ENCODE results near the gene CAPN5.

The CAPN5 gene

GRCh38 chr11:77030834-77031414, 35.8 kb upstream of the CAPN5 start:
- no peak overlapping the region for H3K4me3 ChIP-seq (ENCODE audit: low read length, poor library complexity, severe bottlenecking)
- no peaks in the 10 kb centered on the region for H3K27me3 ChIP-seq (ENCODE audit: insufficient read depth, low read length, poor library complexity, severe bottlenecking)
- H3F3A ChIP-seq (ENCODE audit: low read depth) = no peaks in the 10 kb centered on the region
- TF ChIP-seq CTCF (conservative IDR thresholded peaks at IDR 0.05; ENCODE audit: low read length) = no peak
- TF ChIP-seq EZH2phosphoT487 (IDR thresholded peaks at IDR 0.05; ENCODE audit: borderline replicate concordance) = no peak
- H3K79me2 ChIP-seq (ENCODE audit: insufficient read depth, low read length) = no peaks in the 10 kb centered on the region
- H2AFZ ChIP-seq (ENCODE audit: low read length) = no peak overlapping the region
- no peak overlapping the region for H3K4me2 ChIP-seq (ENCODE audit: low read depth, low read length, poor library complexity, severe bottlenecking)
- no peaks in the 10 kb centered on the region for H4K20me1 ChIP-seq (ENCODE audit: insufficient read depth, low read length, poor library complexity, severe bottlenecking)
- no peaks in the 10 kb centered on the region for H3K4me1 ChIP-seq (ENCODE audit: insufficient read depth, low read length, poor library complexity, severe bottlenecking)
- H3K9me2 ChIP-seq (replicated peaks; ENCODE audit: low read depth, low read length) = no peaks in the 10 kb centered on the region
- H3K9me3 ChIP-seq (ENCODE audit: insufficient read depth, low read depth, low read length) = no peaks in the 10 kb centered on the region
- H3K36me3 ChIP-seq (ENCODE audit: insufficient read depth, low read length) = no peaks in the 10 kb centered on the region
- no peak overlapping the region for H3K9ac ChIP-seq (ENCODE audit: low read depth, low read length, poor library complexity, severe bottlenecking)

GRCh38 chr11:77031599-77031998, 35.2 kb upstream of the CAPN5 start:
- no peak overlapping the region for H3K4me3 ChIP-seq (ENCODE audit: low read length, poor library complexity, severe bottlenecking)
- no peak for TF ChIP-seq EZH2phosphoT487 (IDR thresholded peaks at IDR 0.05; ENCODE audit: borderline replicate concordance)
- no peaks in the 10 kb centered on the region for H3K36me3 ChIP-seq (ENCODE audit: insufficient read depth, low read length)
- no peak overlapping the region for H3K4me2 ChIP-seq (ENCODE audit: low read depth, low read length, poor library complexity, severe bottlenecking)
- no peaks in the 10 kb centered on the region for H4K20me1 ChIP-seq (ENCODE audit: insufficient read depth, low read length, poor library complexity, severe bottlenecking)
- no peak overlapping the region for H2AFZ ChIP-seq (ENCODE audit: low read length)
- no peaks in the 10 kb centered on the region for H3K79me2 ChIP-seq (ENCODE audit: insufficient read depth, low read length)
- no peaks in the 10 kb centered on the region for H3K9me2 ChIP-seq (replicated peaks; ENCODE audit: low read depth, low read length)
- H3K9ac ChIP-seq (ENCODE audit: low read depth, low read length, poor library complexity, severe bottlenecking) = no peak overlapping the region
- no peaks in the 10 kb centered on the region for H3F3A ChIP-seq (ENCODE audit: low read depth)
- no peaks in the 10 kb centered on the region for H3K27me3 ChIP-seq (ENCODE audit: insufficient read depth, low read length, poor library complexity, severe bottlenecking)
- H3K9me3 ChIP-seq (ENCODE audit: insufficient read depth, low read depth, low read length) = no peaks in the 10 kb centered on the region
- no peaks in the 10 kb centered on the region for H3K4me1 ChIP-seq (ENCODE audit: insufficient read depth, low read length, poor library complexity, severe bottlenecking)

GRCh38 chr11:77035039-77035438, 31.7 kb upstream of the CAPN5 start:
- Histone ChIP-seq H3K4me3 (ENCODE audit: low read length, poor library complexity, severe bottlenecking) (no peak overlapping the region), H3K9ac (ENCODE audit: low read depth, low read length, poor library complexity, severe bottlenecking) (no peak overlapping the region), H4K20me1 (ENCODE audit: insufficient read depth, low read length, poor library complexity, severe bottlenecking) (no peaks in the 10 kb centered on the region), H3K4me2 (ENCODE audit: low read depth, low read length, poor library complexity, severe bottlenecking) (no peak overlapping the region), H3F3A (ENCODE audit: low read depth) (no peaks in the 10 kb centered on the region), H3K36me3 (ENCODE audit: insufficient read depth, low read length) (no peaks in the 10 kb centered on the region), H2AFZ (ENCODE audit: low read length) (no peak overlapping the region), H3K9me3 (ENCODE audit: insufficient read depth, low read depth, low read length) (no peaks in the 10 kb centered on the region), H3K79me2 (ENCODE audit: insufficient read depth, low read length) (no peaks in the 10 kb centered on the region), H3K4me1 (ENCODE audit: insufficient read depth, low read length, poor library complexity, severe bottlenecking) (no peaks in the 10 kb centered on the region), H3K9me2 (replicated peaks; ENCODE audit: low read depth, low read length) (no peaks in the 10 kb centered on the region), H3K27me3 (ENCODE audit: insufficient read depth, low read length, poor library complexity, severe bottlenecking) (no peaks in the 10 kb centered on the region)
- no peak for TF ChIP-seq EZH2phosphoT487 (IDR thresholded peaks at IDR 0.05; ENCODE audit: borderline replicate concordance)
- no peak for TF ChIP-seq CTCF (conservative IDR thresholded peaks at IDR 0.05; ENCODE audit: low read length)

GRCh38 chr11:77035580-77035979, 31.2 kb upstream of the CAPN5 start:
- H3K27me3 ChIP-seq (ENCODE audit: insufficient read depth, low read length, poor library complexity, severe bottlenecking) = no peaks in the 10 kb centered on the region
- no peaks in the 10 kb centered on the region for H3K36me3 ChIP-seq (ENCODE audit: insufficient read depth, low read length)
- no peak overlapping the region for H2AFZ ChIP-seq (ENCODE audit: low read length)
- H4K20me1 ChIP-seq (ENCODE audit: insufficient read depth, low read length, poor library complexity, severe bottlenecking) = no peaks in the 10 kb centered on the region
- no peak overlapping the region for H3K9ac ChIP-seq (ENCODE audit: low read depth, low read length, poor library complexity, severe bottlenecking)
- H3K9me3 ChIP-seq (ENCODE audit: insufficient read depth, low read depth, low read length) = no peaks in the 10 kb centered on the region
- no peaks in the 10 kb centered on the region for H3K9me2 ChIP-seq (replicated peaks; ENCODE audit: low read depth, low read length)
- H3K4me1 ChIP-seq (ENCODE audit: insufficient read depth, low read length, poor library complexity, severe bottlenecking) = no peaks in the 10 kb centered on the region
- H3K4me3 ChIP-seq (ENCODE audit: low read length, poor library complexity, severe bottlenecking) = no peak overlapping the region
- H3K79me2 ChIP-seq (ENCODE audit: insufficient read depth, low read length) = no peaks in the 10 kb centered on the region
- TF ChIP-seq CTCF (conservative IDR thresholded peaks at IDR 0.05; ENCODE audit: low read length) (no peak), EZH2phosphoT487 (IDR thresholded peaks at IDR 0.05; ENCODE audit: borderline replicate concordance) (no peak)
- no peaks in the 10 kb centered on the region for H3F3A ChIP-seq (ENCODE audit: low read depth)
- no peak overlapping the region for H3K4me2 ChIP-seq (ENCODE audit: low read depth, low read length, poor library complexity, severe bottlenecking)
